Measurements from ENCODE around the gene DNPEP.

GRCh38 chr2:219362072-219362471, 25.6 kb downstream of the DNPEP start:
- no peak for TF ChIP-seq CTCF (IDR thresholded peaks at IDR 0.05)
- TF ChIP-seq POLR2A (IDR thresholded peaks at IDR 0.05) = no peak
- no peak for TF ChIP-seq POLR2AphosphoS5 (IDR thresholded peaks at IDR 0.05)
